Activated naive CD4-positive, alpha-beta T cell treated with anti-CD3 and anti-CD28 coated beads, Interleukin-2, amount 10 ng/mL, durations not matched to agents 7 days and 5 days (primary cell): ENCODE measurements around the gene PALM.
"Not testable (repeated sequence)": the region's sequence is repeated elsewhere in the genome, so short reads cannot be mapped to it uniquely, and the experiment has no call there.

Experiments used
- CTCF ChIA-PET: fragments of 350-600 bp; sonication (Branson Sonifier 250); formaldehyde crosslinking; loops from one replicate; lab custom pipeline; 2021; ENCODE audit warnings: antibody characterized with exemption; lab: Charles Lee
- DNase-seq: peaks from one replicate; pipeline ENCODE4 v3.0.0-alpha.2; 2020
- H3K27ac Mint-ChIP-seq: one replicate; pipeline ENCODE4 v1.8.0; 2021; ENCODE audit warnings: mild to moderate bottlenecking, moderate library complexity, mixed read lengths
- H3K27me3 Mint-ChIP-seq: one replicate; pipeline ENCODE4 v1.8.0; 2021; ENCODE audit warnings: mild to moderate bottlenecking, mixed read lengths
- H3K36me3 Mint-ChIP-seq: one replicate; pipeline ENCODE4 v1.8.0; 2021; ENCODE audit warnings: mixed read lengths
- H3K4me1 Mint-ChIP-seq: one replicate; pipeline ENCODE4 v1.8.0; 2021; ENCODE audit warnings: mixed read lengths
- H3K4me3 Mint-ChIP-seq: one replicate; pipeline ENCODE4 v1.8.0; 2021; ENCODE audit warnings: mild to moderate bottlenecking, moderate library complexity, mixed read lengths
- H3K9me3 Mint-ChIP-seq: one replicate; pipeline ENCODE4 v1.8.0; 2021; ENCODE audit warnings: mixed read lengths

The PALM gene

DNA sequence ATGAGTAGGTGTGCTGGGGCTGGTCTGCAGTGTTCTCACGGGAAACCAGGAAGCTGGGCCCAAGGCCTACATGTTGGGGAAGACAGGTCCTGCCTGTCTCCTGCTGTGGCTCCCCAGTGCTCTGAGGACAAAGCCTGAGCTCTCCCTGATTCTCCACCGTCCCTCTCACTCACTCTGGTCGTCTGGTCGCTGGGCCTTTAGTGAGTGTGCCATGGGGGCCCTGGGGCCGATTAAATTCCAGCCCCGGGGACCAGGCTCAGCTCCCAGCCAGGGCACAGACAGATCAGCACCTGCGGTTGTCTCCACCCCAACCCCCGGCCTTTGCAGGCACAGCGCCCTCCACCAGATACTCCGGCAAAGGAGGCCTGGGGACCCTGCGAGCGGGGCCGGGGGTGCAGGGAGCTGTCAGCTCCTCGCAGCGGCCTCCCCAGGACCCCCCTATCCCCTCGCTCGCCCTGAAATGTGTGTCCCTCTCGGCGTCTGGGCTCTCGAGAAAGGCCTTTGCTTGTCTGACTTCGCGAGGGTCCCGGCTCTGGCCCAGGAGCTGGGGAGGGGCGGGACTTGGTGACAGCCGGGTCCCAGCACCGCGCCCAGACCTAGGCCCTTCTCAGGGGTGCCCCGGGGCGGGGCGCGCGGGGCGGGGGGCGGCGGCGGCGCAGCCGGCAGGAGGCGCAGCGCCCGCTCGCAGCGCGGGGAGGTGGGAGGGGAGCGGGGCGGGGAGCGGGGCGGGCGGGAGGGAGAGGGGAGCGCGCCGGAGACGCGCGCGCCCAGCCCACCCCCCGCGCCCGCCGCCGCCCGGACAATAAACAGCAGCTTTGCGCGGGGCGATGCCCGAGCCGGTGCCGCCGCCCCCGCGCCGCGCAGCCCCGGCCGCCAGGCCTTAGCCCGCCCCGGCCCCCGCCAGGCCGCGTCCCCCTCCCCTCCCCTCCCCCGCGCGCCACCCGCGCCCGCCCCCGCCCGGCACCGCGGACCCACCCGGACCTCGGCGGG lies at the start of gene PALM:
Gene PALM (plus strand): TSS at position 782 of the 990 bp plus-strand sequence. CDS start 212 bp downstream, outside the sequence.
- Mint-ChIP-seq H3K9me3 (no peaks in the 10 kb centered on the region), H3K4me1 (peaks cover 7% of the 10 kb centered on the region), H3K27ac (no peak within 1 kb of the TSS), H3K27me3 (peaks cover 81% of the 10 kb centered on the region), H3K36me3 (no peaks in the 10 kb centered on the region), H3K4me3 (no peak within 1 kb of the TSS)
- no peak for DNase-seq
- CTCF ChIA-PET = interaction anchor here (0.9 to 1.6 kb wide), 2 partner anchors 15 to 26 kb away, joined by 3 read pairs; no protein-coding TSS in a partner anchor

GRCh38 chr19:660793-661426 lies 47.8 kb upstream of the PALM start:
- H3K27ac Mint-ChIP-seq = peak overlapping the region; percentile 98
- H3K4me1 Mint-ChIP-seq = peaks cover 50% of the 10 kb centered on the region
- CTCF ChIA-PET = interaction anchor here (0.6 to 0.9 kb wide), 2 partner anchors 45 to 76 kb away, joined by 3 read pairs; no protein-coding TSS in a partner anchor
- H3K9me3 Mint-ChIP-seq = no peaks in the 10 kb centered on the region
- peaks cover 4% of the 10 kb centered on the region for H3K27me3 Mint-ChIP-seq
- H3K4me3 Mint-ChIP-seq = peak overlapping the region; percentile 96
- peaks cover 17% of the 10 kb centered on the region for H3K36me3 Mint-ChIP-seq
- DNase-seq = no peak

GRCh38 chr19:661427-662196 lies 47.1 kb upstream of the PALM start:
- Mint-ChIP-seq H3K36me3 (peaks cover 16% of the 10 kb centered on the region), H3K4me3 (peak overlapping the region; percentile 96), H3K27ac (peak overlapping the region; percentile 98), H3K27me3 (peaks cover 7% of the 10 kb centered on the region), H3K9me3 (no peaks in the 10 kb centered on the region), H3K4me1 (peaks cover 44% of the 10 kb centered on the region)
- CTCF ChIA-PET = interaction anchor here (0.6 kb wide), 1 partner anchor 44 kb away, joined by 3 read pairs; no protein-coding TSS in a partner anchor
- DNase-seq = peak; percentile 86

DNA sequence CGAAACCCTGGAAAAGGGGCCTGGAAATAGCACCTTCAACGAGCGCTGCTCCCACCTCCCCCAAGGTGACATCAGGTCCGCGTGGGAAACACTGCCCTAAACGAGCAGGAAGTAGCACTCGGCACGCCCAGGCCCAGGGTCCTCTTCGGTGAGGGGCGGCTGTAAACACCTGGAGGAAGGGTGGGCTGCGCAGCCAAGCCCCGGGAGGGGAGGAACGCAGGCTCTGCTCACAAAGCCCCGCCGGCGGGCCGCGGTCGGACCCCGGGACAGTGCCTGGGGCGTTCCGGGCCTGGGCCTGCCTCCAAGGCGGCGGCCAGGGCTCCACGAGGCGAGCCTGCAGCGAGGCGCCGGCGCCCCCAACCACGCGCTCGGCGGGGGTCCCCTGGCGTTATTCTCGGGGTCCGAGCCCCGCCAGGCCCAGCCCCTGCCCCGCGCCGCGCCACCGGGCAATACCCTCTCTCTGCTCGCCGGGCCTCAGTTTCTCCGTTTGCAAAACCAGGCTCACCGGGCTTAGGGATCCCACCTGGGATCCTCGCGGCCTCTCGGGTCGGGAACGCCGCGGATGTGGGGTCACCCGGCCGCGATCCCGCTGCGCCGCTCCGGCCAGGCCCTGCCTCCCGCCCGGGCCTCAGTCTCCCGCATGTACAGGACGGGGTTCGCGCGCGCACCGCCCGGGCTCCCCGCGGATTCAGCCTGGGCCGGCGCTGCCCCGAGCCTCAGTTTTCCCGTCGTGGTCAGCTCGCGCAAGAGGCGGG lies 46.4 kb upstream of the PALM start:
- DNase-seq = peak; percentile 88
- CTCF ChIA-PET = interaction anchor here (1.7 to 2.2 kb wide), 2 partner anchors 18 to 72 kb away, joined by 6 to 9 read pairs; no protein-coding TSS in a partner anchor
- Mint-ChIP-seq H3K4me3 (peak overlapping the region; percentile 96), H3K9me3 (no peaks in the 10 kb centered on the region), H3K36me3 (peaks cover 16% of the 10 kb centered on the region), H3K27ac (peak overlapping the region; percentile 98), H3K4me1 (peaks cover 42% of the 10 kb centered on the region), H3K27me3 (peaks cover 12% of the 10 kb centered on the region)

DNA sequence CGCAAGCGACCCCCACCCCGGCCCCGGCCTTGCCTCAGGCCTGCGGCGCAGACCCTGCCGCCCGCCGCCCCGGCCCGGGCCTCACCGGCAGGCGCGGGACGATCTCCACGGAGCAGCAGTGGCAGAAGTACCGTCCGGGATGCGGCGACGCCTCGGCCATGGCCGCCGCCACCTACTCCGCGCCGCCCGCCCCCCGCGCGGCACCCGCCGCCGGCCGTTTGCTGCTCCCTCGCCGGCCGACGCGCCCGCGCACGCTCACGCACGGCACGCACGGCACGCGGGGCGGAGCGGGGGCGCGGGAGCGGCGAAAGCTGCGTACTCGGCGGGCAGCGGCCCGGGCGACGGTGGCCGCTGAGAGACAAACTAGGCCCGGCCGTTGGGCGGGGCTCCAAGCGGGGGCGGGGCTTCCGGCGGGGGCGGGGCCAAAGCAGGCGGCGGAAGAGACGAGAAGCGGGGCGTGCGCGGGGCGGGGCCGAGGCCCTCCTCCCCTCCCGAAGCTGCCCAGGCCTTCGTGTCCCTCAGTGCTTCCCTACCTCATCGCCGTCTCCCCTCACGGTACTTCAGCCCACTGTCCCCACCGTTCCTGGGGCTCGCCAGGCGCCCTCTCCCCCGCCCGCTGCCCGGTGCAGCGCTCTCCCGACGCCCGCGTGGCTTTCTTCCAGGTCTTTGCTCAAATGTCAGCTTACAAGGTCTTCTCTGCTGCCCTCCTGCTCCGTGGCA lies 45.6 kb upstream of the PALM start, which contains the start of gene RNF126:
Gene RNF126 (minus strand): TSS at position 253 of the 720 bp plus-strand sequence. CDS start 93 bp downstream, at position 160.
- H3K4me3 Mint-ChIP-seq = peak within 1 kb of the TSS; percentile 96
- H3K4me1 Mint-ChIP-seq = peaks cover 42% of the 10 kb centered on the region
- H3K27me3 Mint-ChIP-seq = peaks cover 19% of the 10 kb centered on the region
- CTCF ChIA-PET = interaction anchor here (1.2 to 2.2 kb wide), 4 partner anchors 17 to 74 kb away, joined by 3 to 9 read pairs (median 5); no protein-coding TSS in a partner anchor
- DNase-seq = peak; percentile 94
- no peaks in the 10 kb centered on the region for H3K9me3 Mint-ChIP-seq
- H3K27ac Mint-ChIP-seq = peak within 1 kb of the TSS; percentile 98
- peaks cover 16% of the 10 kb centered on the region for H3K36me3 Mint-ChIP-seq

GRCh38 chr19:663682-664117 lies 45.0 kb upstream of the PALM start:
- DNase-seq = no peak

DNA sequence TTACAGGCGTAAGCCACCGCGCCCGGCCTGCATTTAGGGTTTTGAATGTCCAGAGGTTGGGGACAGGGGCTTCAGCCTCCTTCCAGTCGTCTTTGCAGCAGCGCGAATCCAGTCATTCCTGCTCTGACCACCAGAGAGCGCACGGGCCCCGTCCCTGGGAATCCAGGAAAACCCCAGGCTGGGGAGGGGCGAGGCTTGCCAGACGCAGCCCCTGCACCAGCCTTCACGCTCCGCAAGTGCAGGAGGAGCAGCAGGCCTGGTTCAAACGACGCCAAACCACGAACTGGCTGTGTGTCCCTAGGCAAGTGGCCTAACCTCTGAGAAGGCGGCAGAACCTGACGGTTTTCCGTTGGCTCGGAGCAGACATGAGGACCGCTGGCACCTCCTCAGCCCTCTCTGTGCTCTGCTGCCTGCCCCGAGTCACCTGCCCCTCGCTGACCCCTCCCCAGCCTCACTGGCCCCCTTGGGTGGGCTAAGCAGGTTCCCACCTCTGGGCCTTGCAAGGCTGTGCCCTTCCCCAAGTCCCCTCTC lies 43.8 kb upstream of the PALM start:
- Mint-ChIP-seq H3K27ac (peak overlapping the region; percentile 67), H3K4me1 (peaks cover 29% of the 10 kb centered on the region), H3K36me3 (peaks cover 12% of the 10 kb centered on the region), H3K27me3 (peaks cover 36% of the 10 kb centered on the region), H3K9me3 (no peaks in the 10 kb centered on the region), H3K4me3 (peak overlapping the region; percentile 41)
- peak; percentile 88 for DNase-seq
- CTCF ChIA-PET = interaction anchor here (2.1 kb wide), 1 partner anchor 73 kb away, joined by 6 read pairs; no protein-coding TSS in a partner anchor

More at GRCh38 chr19:663682-664117, 45.0 kb upstream of the PALM start:
- Mint-ChIP-seq H3K4me1 (peaks cover 38% of the 10 kb centered on the region), H3K27me3 (peaks cover 23% of the 10 kb centered on the region), H3K27ac (peak overlapping the region; percentile 83), H3K4me3 (peak overlapping the region; percentile 69), H3K9me3 (no peaks in the 10 kb centered on the region), H3K36me3 (peaks cover 15% of the 10 kb centered on the region)
- CTCF ChIA-PET = interaction anchor here (1.2 to 2.2 kb wide), 4 partner anchors 16 to 74 kb away, joined by 3 to 9 read pairs (median 5); no protein-coding TSS in a partner anchor

DNA sequence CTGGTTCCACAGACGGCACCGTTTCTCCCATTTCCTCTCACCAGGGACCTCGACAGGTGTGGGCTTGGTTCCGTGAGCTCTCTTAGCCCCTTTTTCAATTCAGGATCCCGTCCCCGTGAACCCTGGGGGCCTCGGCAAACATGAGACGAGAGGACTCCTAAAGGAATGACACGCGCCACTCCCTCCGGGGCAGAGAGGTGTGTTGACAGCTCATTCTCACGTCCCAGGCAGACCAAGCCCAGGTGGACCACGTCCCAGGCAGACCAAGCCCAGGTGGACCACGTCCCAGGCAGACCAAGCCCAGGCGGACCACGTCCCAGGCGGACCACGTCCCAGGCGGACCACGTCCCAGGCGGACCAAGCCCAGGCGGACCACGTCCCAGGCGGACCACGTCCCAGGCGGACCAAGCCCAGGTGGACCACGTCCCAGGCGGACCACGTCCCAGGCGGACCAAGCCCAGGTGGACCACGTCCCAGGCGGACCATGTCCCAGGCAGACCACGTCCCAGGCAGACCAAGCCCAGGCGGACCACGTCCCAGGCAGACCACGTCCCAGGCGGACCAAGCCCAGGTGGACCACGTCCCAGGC lies 41.7 kb upstream of the PALM start:
- H3K4me1 Mint-ChIP-seq = peaks cover 20% of the 10 kb centered on the region
- not testable (repeated sequence) for H3K9me3 Mint-ChIP-seq, H3K4me3 Mint-ChIP-seq, H3K36me3 Mint-ChIP-seq, DNase-seq, H3K27ac Mint-ChIP-seq
- H3K27me3 Mint-ChIP-seq = peaks cover 52% of the 10 kb centered on the region
- CTCF ChIA-PET = interaction anchor here (2.1 kb wide), 1 partner anchor 71 kb away, joined by 6 read pairs; no protein-coding TSS in a partner anchor

- not testable (repeated sequence) for H3K27ac Mint-ChIP-seq
Observed at GRCh38 chr19:668675-669434, 39.9 kb upstream of the PALM start.

DNA sequence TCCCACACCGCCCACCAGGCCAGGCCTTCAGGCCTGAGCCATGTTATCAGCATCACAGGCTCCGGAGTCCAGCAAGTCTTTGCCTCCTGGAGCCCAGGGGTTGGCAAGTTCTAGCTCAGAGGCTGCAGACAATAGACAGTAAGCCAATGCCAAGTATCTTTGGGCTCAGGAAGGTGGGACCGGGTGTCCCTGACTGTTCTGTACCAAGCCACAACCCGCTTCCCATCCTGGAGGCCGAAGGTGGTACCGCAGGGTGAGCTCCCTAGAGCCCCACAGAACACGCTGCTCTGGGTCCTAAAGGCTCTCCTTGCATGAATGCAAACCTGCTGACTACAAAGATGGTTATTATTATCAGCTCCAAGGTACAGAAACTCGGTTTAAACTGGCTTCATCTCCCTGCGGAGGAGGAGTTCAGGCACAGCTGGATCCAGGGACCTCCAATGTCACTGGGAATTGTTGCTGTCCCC lies 38.1 kb upstream of the PALM start:
- peak; percentile 37 for DNase-seq
- CTCF ChIA-PET = interaction anchor here (1.0 kb wide), 1 partner anchor 63 kb away, joined by 3 read pairs; no protein-coding TSS in a partner anchor
- peaks cover 6% of the 10 kb centered on the region for H3K4me1 Mint-ChIP-seq
- no peaks in the 10 kb centered on the region for H3K36me3 Mint-ChIP-seq
- peaks cover 83% of the 10 kb centered on the region for H3K27me3 Mint-ChIP-seq
- H3K4me3 Mint-ChIP-seq = no peak overlapping the region
- no peaks in the 10 kb centered on the region for H3K9me3 Mint-ChIP-seq
- H3K27ac Mint-ChIP-seq = no peak overlapping the region

More at GRCh38 chr19:668675-669434, 39.9 kb upstream of the PALM start:
- H3K4me3 Mint-ChIP-seq, H3K36me3 Mint-ChIP-seq, CTCF ChIA-PET, H3K9me3 Mint-ChIP-seq, DNase-seq: not testable (repeated sequence)
- Mint-ChIP-seq H3K27me3 (peaks cover 69% of the 10 kb centered on the region), H3K4me1 (peaks cover 15% of the 10 kb centered on the region)
